ENCODE results near the gene TSHZ1. TPM values are rescaled to one million over a fixed set of nuclear protein-coding genes. Genes with fewer than 3 reads are reported as not detected.
A peak's percentile ranks its signal among the peaks of the same experiment; 100 is the strongest.

Gene TSHZ1
- total RNA-seq, 4 donors from 2014 or later: 16.3 to 34.8 (median 29.8) TPM

DNA sequence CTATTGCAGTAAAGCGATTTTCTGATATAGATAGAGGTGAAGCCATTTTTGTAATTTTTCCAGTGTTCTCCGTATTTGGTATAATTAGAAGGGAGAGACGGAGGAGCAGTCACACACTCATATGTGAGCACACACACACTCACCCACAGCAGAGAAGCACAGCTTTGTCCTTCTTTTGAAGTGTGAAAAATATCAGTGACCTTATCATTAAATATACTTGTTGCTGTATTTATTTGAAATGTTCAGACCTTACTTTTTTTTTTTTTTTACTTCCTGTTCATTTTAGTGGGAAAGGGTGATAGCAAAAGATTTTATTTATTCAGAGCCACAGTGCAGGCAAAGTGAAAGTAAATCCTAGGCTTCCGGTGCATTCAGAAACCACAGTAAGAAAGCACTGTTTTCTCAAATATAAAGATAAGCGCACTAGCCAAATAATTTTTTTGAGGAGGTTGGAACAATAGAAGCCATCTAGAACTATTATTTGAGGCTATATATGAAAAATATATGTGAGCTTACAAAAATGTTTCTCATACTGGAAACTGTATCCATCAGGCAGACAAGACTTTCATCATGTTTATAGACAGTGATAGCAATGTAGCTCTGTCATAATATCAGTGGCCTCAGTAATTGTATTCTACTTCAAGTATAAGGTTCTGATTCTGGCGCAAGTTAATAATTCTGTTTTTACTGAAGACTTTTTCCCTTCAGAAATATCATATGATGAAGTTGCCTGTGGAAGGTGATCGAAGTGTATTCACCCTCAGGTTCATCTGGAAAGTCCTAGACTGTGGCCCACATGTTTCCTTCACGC, 37.2 kb downstream of the TSHZ1 start:
- H3K4me3 ChIP-seq: peak overlapping the region; percentile 7 to 41 (median 23)
- TF ChIP-seq POLR2A (IDR thresholded peaks at IDR 0.05) (no peak), POLR2AphosphoS5 (IDR thresholded peaks at IDR 0.05) (peak in 1 of 3 donors; percentile 3), CTCF (IDR thresholded peaks at IDR 0.05) (no peak)
- H3K36me3 ChIP-seq: no peaks in the 10 kb centered on the region
- 27% methylated on average over 8 of the region's 8 CpGs for WGBS, 2 donors (ENCODE audit: low coverage in 1 of 2)
- in situ Hi-C loops (cut with MboI; ENCODE audit: low pct_ligation_motif_present in 1 of 4, low pct_unique_long_range_greater_than_20kb in 1 of 4, low sequenced_read_pairs in 3 of 4) (no loop called here), intact Hi-C loops (cut with DNase I; ENCODE audit: low total_unique reads) (no loop called here)
- H3K9me3 ChIP-seq: no peaks in the 10 kb centered on the region
- no peaks in the 10 kb centered on the region for H3K27me3 ChIP-seq
- peaks cover 12 to 32% (median 16%) of the 10 kb centered on the region in 4 donors for H3K4me1 ChIP-seq
- peak overlapping the region; percentile 70 to 82 (median 78) for H3K27ac ChIP-seq
- no peak for DNase-seq

GRCh38 chr18:75248426-75249174, 38.0 kb downstream of the TSHZ1 start:
- TF ChIP-seq CTCF (IDR thresholded peaks at IDR 0.05) (no peak), EP300 (IDR thresholded peaks at IDR 0.05; ENCODE audit: low read depth) (no peak), POLR2A (IDR thresholded peaks at IDR 0.05) (no peak), POLR2AphosphoS5 (IDR thresholded peaks at IDR 0.05) (no peak)
- Histone ChIP-seq H3K9me3 (no peaks in the 10 kb centered on the region), H3K4me3 (peak overlapping the region in 3 of 4 donors; percentile 20 to 41 (median 26)), H3K4me1 (peaks cover 12 to 37% (median 18%) of the 10 kb centered on the region in 4 donors), H3K27ac (peak overlapping the region; percentile 70 to 82 (median 78)), H3K36me3 (no peaks in the 10 kb centered on the region), H3K27me3 (no peaks in the 10 kb centered on the region)
- intact Hi-C loops (cut with DNase I; ENCODE audit: low total_unique reads) (no loop called here), in situ Hi-C loops (cut with MboI; ENCODE audit: low pct_ligation_motif_present in 1 of 4, low pct_unique_long_range_greater_than_20kb in 1 of 4, low sequenced_read_pairs in 3 of 4) (no loop called here)
- no peak for DNase-seq
- 66 to 84% methylated on average over 6 to 20 of the region's 20 CpGs for WGBS, 2 donors (ENCODE audit: low coverage in 1 of 2)

- Histone ChIP-seq H3K4me3 (no peak overlapping the region), H3K36me3 (no peaks in the 10 kb centered on the region), H3K27ac (peak overlapping the region; percentile 70 to 82 (median 78)), H3K4me1 (peaks cover 12 to 43% (median 21%) of the 10 kb centered on the region in 4 donors), H3K27me3 (no peaks in the 10 kb centered on the region), H3K9me3 (no peaks in the 10 kb centered on the region)
- no peak for DNase-seq
- intact Hi-C loops (cut with DNase I; ENCODE audit: low total_unique reads) (no loop called here), in situ Hi-C loops (cut with MboI; ENCODE audit: low pct_ligation_motif_present in 1 of 4, low pct_unique_long_range_greater_than_20kb in 1 of 4, low sequenced_read_pairs in 3 of 4) (no loop called here)
- 96% methylated on average over 4 of the region's 9 CpGs; no CpG with 5 or more reads in 1 of the 2 donors for WGBS, 2 donors (ENCODE audit: low coverage in 1 of 2)
- TF ChIP-seq POLR2A (IDR thresholded peaks at IDR 0.05) (no peak), CTCF (IDR thresholded peaks at IDR 0.05) (no peak), POLR2AphosphoS5 (IDR thresholded peaks at IDR 0.05) (no peak), EP300 (IDR thresholded peaks at IDR 0.05; ENCODE audit: low read depth) (no peak)
These were observed 38.5 kb downstream of the TSHZ1 start for GRCh38 chr18:75249175-75249518.
